Measurements from ENCODE around the gene RIMOC1. TPM values are rescaled to one million over a fixed set of nuclear protein-coding genes. Genes with fewer than 3 reads are reported as not detected.

RIMOC1 gene
- total and polyA plus RNA-seq, 2 donors (not counting 1 experiment from before 2014, with no cell fraction given), result 5.3 to 33.1 TPM

DNA sequence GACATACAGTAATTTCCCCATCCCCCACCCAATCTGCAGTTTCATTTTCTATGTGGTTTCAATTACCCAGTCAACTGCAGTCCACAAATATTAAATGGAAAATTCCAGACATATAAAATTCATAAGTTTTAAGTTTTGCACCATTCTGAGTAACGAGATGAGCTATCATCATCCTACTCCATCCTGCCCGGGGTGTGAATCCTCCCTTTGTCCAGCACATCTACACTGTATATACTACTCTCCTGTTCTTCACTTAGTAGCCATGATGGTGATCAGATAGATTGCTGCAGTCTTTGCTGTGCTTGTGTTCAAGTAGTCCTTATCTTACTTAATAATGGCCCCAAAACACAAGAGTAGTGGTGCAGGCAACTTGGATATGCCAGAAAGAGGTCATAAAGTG is 45.3 kb upstream of the RIMOC1 start:
- Histone ChIP-seq H3K36me3 (replicated peaks in 1 of 2; ENCODE audit: control extremely low read depth in 1 of 2, control insufficient read depth in 1 of 2, extremely low read depth in 1 of 2, insufficient read depth in 2 of 2, low read length in 1 of 2) (peaks cover 3 to 51% of the 10 kb centered on the region in 2 experiments), H3K27ac (ENCODE audit: low read length in 2 of 2) (no peak overlapping the region), H4K20me1 (ENCODE audit: control insufficient read depth, insufficient read depth, low read length, poor library complexity, severe bottlenecking) (peaks cover 6% of the 10 kb centered on the region), H3K27me3 (replicated peaks in 1 of 4; ENCODE audit: control extremely low read depth in 1 of 4, control insufficient read depth in 3 of 4, insufficient read depth in 4 of 4, low read length in 3 of 4) (no peaks in the 10 kb centered on the region), H3K79me2 (ENCODE audit: control insufficient read depth, insufficient read depth, low read length) (peaks cover 9% of the 10 kb centered on the region), H3K4me3 (ENCODE audit: control extremely low read depth in 1 of 5, extremely low read depth in 1 of 5, insufficient read depth in 1 of 5, low read depth in 2 of 5, low read length in 4 of 5) (no peak overlapping the region), H3K9ac (ENCODE audit: low read length) (no peak overlapping the region), H3K9me3 (ENCODE audit: control extremely low read depth in 1 of 3, control insufficient read depth in 2 of 3, insufficient read depth in 1 of 3, low read length in 2 of 3) (no peaks in the 10 kb centered on the region), H2AFZ (ENCODE audit: insufficient read depth, low read depth, low read length, poor library complexity, severe bottlenecking) (no peak overlapping the region), H3K4me2 (replicated peaks; ENCODE audit: low read depth, low read length, poor library complexity, severe bottlenecking) (no peak overlapping the region), H3K4me1 (ENCODE audit: control insufficient read depth in 2 of 2, insufficient read depth in 2 of 2, low read length in 2 of 2) (no peaks in the 10 kb centered on the region)
- TF ChIP-seq, protein P1, sequence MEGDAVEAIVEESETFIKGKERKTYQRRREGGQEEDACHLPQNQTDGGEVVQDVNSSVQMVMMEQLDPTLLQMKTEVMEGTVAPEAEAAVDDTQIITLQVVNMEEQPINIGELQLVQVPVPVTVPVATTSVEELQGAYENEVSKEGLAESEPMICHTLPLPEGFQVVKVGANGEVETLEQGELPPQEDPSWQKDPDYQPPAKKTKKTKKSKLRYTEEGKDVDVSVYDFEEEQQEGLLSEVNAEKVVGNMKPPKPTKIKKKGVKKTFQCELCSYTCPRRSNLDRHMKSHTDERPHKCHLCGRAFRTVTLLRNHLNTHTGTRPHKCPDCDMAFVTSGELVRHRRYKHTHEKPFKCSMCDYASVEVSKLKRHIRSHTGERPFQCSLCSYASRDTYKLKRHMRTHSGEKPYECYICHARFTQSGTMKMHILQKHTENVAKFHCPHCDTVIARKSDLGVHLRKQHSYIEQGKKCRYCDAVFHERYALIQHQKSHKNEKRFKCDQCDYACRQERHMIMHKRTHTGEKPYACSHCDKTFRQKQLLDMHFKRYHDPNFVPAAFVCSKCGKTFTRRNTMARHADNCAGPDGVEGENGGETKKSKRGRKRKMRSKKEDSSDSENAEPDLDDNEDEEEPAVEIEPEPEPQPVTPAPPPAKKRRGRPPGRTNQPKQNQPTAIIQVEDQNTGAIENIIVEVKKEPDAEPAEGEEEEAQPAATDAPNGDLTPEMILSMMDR (IDR thresholded peaks at IDR 0.05), result no peak
- no peak for TF ChIP-seq EZH2 (IDR thresholded peaks at IDR 0.05; ENCODE audit: borderline replicate concordance, insufficient read depth, low read depth, low read length, poor library complexity, severe bottlenecking)
- ATAC-seq (ENCODE audit: low read depth) (no peak), DNase-seq (no peak)
- no peaks in the 10 kb centered on the region for H3K27me3 Mint-ChIP-seq
- H3K4me1 Mint-ChIP-seq, result peaks cover 6% of the 10 kb centered on the region
- CTCF ChIA-PET, result interaction anchor here (0.8 to 8.8 kb wide), 12 partner anchors 9 to 1031 kb away, joined by 3 to 316 read pairs (median 3); partner anchors contain the start of gene RIMOC1
- no peaks in the 10 kb centered on the region for H3K9me3 Mint-ChIP-seq (ENCODE audit: insufficient read depth)
- no peak overlapping the region for H3K4me3 Mint-ChIP-seq
- WGBS (ENCODE audit: insufficient coverage), result no CpG with 5 or more reads among the region's 2 CpGs
- H3K27ac Mint-ChIP-seq, result no peak overlapping the region
- intact Hi-C loops (cut with micrococcal nuclease), result no loop called here
- POLR2A ChIA-PET, result no interaction called here

DNA sequence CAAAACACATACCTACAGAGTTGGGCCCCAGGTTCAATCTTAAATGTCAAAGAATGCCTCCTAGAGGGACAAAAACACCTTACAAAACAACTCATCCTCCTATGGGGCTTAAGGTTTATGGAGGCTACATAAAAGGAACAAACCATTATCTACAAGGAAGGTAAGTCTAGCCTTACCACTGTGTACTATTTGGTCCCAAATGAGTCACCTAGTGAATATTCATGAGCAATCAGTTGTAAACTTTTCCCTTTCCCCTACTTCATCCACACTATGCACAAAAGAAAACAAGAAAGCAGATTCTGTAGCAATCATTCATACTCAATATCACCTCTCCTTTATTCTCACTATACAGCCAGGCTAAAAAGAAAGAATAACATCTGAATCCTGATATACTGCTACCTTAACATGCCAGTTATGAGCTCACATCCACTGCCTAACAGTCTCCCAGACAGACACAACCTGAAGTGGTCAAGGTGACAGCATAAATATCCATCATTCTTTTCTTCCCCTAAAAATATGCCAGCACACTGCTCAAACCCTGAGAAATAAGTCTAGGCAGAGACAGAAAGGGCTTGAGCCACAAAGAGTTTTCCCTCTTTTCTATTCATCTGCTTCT is 40.2 kb upstream of the RIMOC1 start:
- ChIA-PET CTCF (interaction anchor here (1.0 to 3.9 kb wide), 4 partner anchors 7 to 1026 kb away, joined by 3 to 19 read pairs (median 11); no protein-coding TSS in a partner anchor), POLR2A (interaction anchor here (0.6 kb wide), 1 partner anchor 1529 kb away, joined by 3 read pairs; no protein-coding TSS in a partner anchor)
- peaks cover 35% of the 10 kb centered on the region for H3K4me1 Mint-ChIP-seq
- intact Hi-C loops (cut with micrococcal nuclease), result no loop called here
- Histone ChIP-seq H3K4me2 (replicated peaks; ENCODE audit: low read depth, low read length, poor library complexity, severe bottlenecking) (no peak overlapping the region), H3K27ac (ENCODE audit: low read length in 2 of 2) (peak overlapping the region in 1 of 2 donors; percentile 47), H3K9me3 (ENCODE audit: control extremely low read depth in 1 of 3, control insufficient read depth in 2 of 3, insufficient read depth in 1 of 3, low read length in 2 of 3) (no peaks in the 10 kb centered on the region), H3K27me3 (replicated peaks in 1 of 4; ENCODE audit: control extremely low read depth in 1 of 4, control insufficient read depth in 3 of 4, insufficient read depth in 4 of 4, low read length in 3 of 4) (no peaks in the 10 kb centered on the region), H3K79me2 (ENCODE audit: control insufficient read depth, insufficient read depth, low read length) (peaks cover 4% of the 10 kb centered on the region), H2AFZ (ENCODE audit: insufficient read depth, low read depth, low read length, poor library complexity, severe bottlenecking) (no peak overlapping the region), H3K4me1 (ENCODE audit: control insufficient read depth in 2 of 2, insufficient read depth in 2 of 2, low read length in 2 of 2) (peaks cover 3 to 4% of the 10 kb centered on the region in 2 donors), H3K36me3 (replicated peaks in 1 of 2; ENCODE audit: control extremely low read depth in 1 of 2, control insufficient read depth in 1 of 2, extremely low read depth in 1 of 2, insufficient read depth in 2 of 2, low read length in 1 of 2) (peaks cover 2 to 22% of the 10 kb centered on the region in 2 experiments), H3K9ac (ENCODE audit: low read length) (no peak overlapping the region), H4K20me1 (ENCODE audit: control insufficient read depth, insufficient read depth, low read length, poor library complexity, severe bottlenecking) (no peaks in the 10 kb centered on the region), H3K4me3 (ENCODE audit: control extremely low read depth in 1 of 5, extremely low read depth in 1 of 5, insufficient read depth in 1 of 5, low read depth in 2 of 5, low read length in 4 of 5) (no peak overlapping the region)
- no peaks in the 10 kb centered on the region for H3K9me3 Mint-ChIP-seq (ENCODE audit: insufficient read depth)
- DNase-seq (no peak), ATAC-seq (ENCODE audit: low read depth) (no peak)
- no peak overlapping the region for H3K4me3 Mint-ChIP-seq
- H3K27ac Mint-ChIP-seq, result peak overlapping the region; percentile 12
- no peaks in the 10 kb centered on the region for H3K27me3 Mint-ChIP-seq
- no peak for TF ChIP-seq EZH2 (IDR thresholded peaks at IDR 0.05; ENCODE audit: borderline replicate concordance, insufficient read depth, low read depth, low read length, poor library complexity, severe bottlenecking)
- TF ChIP-seq, protein P1 (IDR thresholded peaks at IDR 0.05), result no peak

Data from B cell (primary cell).